ENCODE measurements around the gene KCNQ1. TPM values are rescaled to one million over a fixed set of nuclear protein-coding genes. Genes with fewer than 3 reads are reported as not detected.

KCNQ1 gene
- total and polyA plus RNA-seq, 7 donors = 0.48 to 3.1 (median 1.1) TPM

DNA sequence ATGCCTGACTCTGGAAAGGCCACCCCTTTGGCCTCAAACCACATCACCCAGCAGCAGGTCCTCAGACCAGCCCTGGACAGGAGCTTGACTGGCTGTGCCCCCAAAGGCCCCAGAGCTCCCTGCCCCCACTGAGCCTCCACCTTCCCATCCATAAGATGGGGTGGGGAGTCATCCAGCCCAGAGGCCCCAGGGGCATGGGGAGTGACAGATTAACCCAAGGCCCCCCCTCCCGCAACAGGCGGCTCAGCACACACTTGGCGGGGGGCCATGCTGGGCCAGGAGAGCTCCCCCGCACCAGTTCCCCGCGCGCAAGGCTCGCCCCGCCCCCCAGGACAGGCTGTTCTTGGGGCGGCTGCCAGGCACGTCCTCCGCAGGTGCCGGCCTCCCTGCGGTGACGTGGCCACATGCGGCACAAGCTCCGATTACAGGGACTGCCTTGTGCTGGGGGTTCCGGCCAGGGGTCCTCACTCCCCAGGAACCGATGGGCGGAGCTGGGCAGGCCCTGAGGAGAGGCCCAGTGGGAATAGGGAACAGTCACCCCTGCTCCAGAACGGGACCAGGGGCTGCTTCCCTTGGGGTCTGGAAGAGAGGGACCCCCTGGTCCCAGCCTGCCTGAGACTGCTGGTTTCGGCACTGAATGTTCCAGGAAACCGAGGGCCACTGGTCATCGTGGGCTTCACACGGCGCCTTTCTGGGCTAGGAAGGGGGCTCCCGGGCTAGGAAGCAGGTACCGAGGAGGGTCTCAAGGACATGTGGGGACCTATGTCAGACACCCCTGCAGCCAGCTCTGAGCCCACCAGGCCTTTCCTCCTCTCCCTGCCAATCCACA lies 445.9 kb downstream of the KCNQ1 start:
- H3K9me3 ChIP-seq = no peaks in the 10 kb centered on the region
- H3K4me1 ChIP-seq = no peaks in the 10 kb centered on the region
- no peak for ATAC-seq
- no peak overlapping the region for H3K27ac ChIP-seq
- H3K4me3 ChIP-seq = no peak overlapping the region
- WGBS, 3 donors = 44 to 61% (median 46%) methylated on average over 24 to 28 of the region's 28 CpGs
- intact Hi-C loops (cut with DNase I) = loop anchor here in 1 of 2 donors (10.0 kb wide), 2 partner anchors 466 to 586 kb away; partner anchors contain the start of genes C11orf21 and TSPAN32
- H3K36me3 ChIP-seq (ENCODE audit: insufficient read depth in 1 of 2, low read depth in 1 of 2) = no peaks in the 10 kb centered on the region
- no peaks in the 10 kb centered on the region for H3K27me3 ChIP-seq (ENCODE audit: insufficient read depth in 3 of 3, low read length in 2 of 3)
- DNase-seq = peak in 1 of 2 donors; percentile 70
- TF ChIP-seq, protein P1, sequence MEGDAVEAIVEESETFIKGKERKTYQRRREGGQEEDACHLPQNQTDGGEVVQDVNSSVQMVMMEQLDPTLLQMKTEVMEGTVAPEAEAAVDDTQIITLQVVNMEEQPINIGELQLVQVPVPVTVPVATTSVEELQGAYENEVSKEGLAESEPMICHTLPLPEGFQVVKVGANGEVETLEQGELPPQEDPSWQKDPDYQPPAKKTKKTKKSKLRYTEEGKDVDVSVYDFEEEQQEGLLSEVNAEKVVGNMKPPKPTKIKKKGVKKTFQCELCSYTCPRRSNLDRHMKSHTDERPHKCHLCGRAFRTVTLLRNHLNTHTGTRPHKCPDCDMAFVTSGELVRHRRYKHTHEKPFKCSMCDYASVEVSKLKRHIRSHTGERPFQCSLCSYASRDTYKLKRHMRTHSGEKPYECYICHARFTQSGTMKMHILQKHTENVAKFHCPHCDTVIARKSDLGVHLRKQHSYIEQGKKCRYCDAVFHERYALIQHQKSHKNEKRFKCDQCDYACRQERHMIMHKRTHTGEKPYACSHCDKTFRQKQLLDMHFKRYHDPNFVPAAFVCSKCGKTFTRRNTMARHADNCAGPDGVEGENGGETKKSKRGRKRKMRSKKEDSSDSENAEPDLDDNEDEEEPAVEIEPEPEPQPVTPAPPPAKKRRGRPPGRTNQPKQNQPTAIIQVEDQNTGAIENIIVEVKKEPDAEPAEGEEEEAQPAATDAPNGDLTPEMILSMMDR (IDR thresholded peaks at IDR 0.05) = no peak

DNA sequence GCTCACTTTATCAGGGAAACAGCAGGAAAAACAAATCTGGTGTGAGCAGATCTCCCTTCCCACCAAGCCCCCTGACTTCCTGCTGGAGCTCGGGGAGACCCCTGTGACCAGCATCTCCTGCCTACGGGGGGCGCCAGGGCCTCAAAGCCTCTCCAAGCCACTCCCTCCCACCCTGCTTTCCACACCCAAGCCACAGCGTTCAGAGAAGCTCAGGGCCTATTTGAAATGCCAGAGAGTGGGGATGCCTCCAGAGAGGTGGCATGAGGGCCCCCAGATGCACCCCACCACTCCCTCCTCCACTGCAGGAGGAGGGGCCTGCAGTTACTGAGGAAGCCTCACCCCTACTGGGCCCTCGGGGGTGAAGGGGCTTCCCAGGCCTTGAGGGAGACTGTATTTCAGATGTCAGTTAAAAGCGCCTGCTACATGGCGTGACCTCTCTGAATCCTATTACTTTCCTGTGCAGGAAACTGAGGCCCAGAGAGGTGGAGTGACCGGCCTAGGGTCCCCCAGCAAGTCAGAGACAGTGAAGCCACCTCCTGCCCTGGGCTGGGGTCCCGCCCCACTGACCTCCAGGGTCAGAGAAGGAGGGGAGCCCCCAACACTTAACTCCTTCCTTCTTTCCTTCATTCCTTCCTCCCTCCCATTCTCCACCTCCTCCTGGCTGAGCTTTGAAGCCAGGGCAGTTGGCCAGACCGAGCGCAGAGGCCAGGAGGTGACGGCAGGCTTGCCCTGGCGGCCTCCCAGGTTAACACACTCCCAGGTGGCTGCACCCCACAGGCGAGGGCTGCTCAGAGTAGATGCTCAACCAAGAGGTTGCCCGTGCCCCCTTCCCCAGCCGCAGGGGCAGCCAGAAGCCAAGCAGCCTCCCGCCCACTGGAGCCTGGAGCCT lies 446.8 kb downstream of the KCNQ1 start:
- Histone ChIP-seq H3K4me1 (no peaks in the 10 kb centered on the region), H3K36me3 (ENCODE audit: insufficient read depth in 1 of 2, low read depth in 1 of 2) (no peaks in the 10 kb centered on the region), H3K27me3 (ENCODE audit: insufficient read depth in 3 of 3, low read length in 2 of 3) (no peaks in the 10 kb centered on the region), H3K4me3 (peak overlapping the region; percentile 52), H3K9me3 (no peaks in the 10 kb centered on the region), H3K27ac (no peak overlapping the region)
- 43 to 46% (median 46%) methylated on average over 16 to 17 of the region's 17 CpGs for WGBS, 3 donors
- TF ChIP-seq, protein P1 (IDR thresholded peaks at IDR 0.05) = no peak
- peak; percentile 40 to 51 for DNase-seq
- intact Hi-C loops (cut with DNase I) = loop anchor here (1.0 to 10.0 kb wide), 3 partner anchors 359 to 587 kb away; partner anchors contain the start of genes C11orf21 (in 1 of the 2) and TSPAN32 (in 1 of the 2)
- ATAC-seq = peak in 1 of 4 donors; percentile 36

DNA sequence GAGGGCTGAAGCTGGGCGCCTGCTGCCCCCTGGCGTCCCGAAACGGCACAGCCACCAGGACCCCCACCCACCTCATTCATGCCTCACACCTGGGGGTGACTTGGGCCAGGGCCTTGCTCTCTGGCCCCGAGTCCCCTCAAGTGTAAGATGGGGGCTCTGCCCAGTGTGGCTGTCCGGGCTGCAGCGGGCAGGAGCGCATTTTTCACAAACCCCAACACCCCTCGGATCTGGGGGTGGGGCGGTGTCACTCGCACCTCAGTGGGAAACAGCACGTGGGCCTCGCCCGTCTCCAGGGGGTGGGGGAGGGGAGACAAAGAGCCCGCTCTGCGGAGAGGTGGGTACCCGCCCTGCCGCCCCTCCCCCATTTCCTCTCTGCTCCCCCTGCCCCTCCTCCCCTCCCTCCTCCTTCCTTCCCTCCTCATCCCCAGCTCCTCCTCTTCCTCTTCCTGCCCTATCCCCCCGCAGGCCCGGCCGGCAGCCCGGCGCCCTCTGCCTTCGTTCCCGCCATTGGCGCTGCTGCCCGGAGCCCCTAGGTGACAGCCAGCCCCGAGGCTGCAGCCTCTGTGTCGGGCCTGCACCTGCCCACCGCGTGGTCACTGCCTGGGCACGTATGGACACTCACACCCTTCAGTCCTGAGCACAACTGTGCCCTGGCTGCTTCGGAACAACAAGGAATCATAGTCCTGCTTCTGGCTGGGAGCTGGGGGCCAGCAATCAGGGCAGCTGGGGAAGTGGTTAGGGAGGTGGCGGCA lies 447.6 kb downstream of the KCNQ1 start:
- intact Hi-C loops (cut with DNase I) = loop anchor here (1.0 to 10.0 kb wide), 3 partner anchors 360 to 588 kb away; partner anchors contain the start of genes C11orf21 (in 1 of the 2) and TSPAN32 (in 1 of the 2)
- TF ChIP-seq, protein P1 (IDR thresholded peaks at IDR 0.05) = peak; percentile 80
- H3K4me1 ChIP-seq = no peaks in the 10 kb centered on the region
- H3K27ac ChIP-seq = no peak overlapping the region
- H3K4me3 ChIP-seq = peak overlapping the region; percentile 52
- peak; percentile 2 to 65 (median 46) for ATAC-seq
- no peak for DNase-seq
- no peaks in the 10 kb centered on the region for H3K27me3 ChIP-seq (ENCODE audit: insufficient read depth in 3 of 3, low read length in 2 of 3)
- no peaks in the 10 kb centered on the region for H3K36me3 ChIP-seq (ENCODE audit: insufficient read depth in 1 of 2, low read depth in 1 of 2)
- 7 to 10% (median 8%) methylated on average over 24 to 34 of the region's 34 CpGs for WGBS, 3 donors
- H3K9me3 ChIP-seq = no peaks in the 10 kb centered on the region

DNA sequence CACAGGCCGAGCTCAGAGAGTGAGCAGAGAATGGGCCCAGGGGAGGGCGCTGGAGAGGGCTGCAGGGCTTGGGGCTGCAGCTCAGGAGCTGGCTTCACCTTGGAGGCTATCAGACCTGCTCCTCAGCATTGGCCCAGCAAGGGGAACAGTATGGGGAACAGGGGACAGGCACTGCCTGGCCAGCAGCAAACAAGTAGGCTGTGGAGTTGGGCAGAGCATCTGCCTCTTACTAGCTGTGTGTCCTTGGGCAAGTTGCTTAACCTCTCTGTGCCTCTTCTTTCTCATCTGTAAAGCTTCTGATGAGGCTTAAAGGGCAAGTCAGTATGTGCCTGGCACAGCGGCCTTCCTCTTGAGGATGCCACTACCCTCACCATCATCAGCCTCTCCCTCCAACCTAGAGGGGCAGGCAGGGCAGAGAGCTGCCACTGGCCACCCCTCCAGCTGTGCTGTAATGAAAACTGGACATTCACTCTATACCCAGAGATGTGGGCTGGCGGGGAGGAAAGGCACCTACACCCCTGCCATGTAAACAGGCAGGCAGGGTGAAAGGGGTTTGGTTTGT lies 448.2 kb downstream of the KCNQ1 start:
- Histone ChIP-seq H3K4me3 (peak overlapping the region; percentile 52), H3K27ac (no peak overlapping the region), H3K4me1 (no peaks in the 10 kb centered on the region), H3K36me3 (ENCODE audit: insufficient read depth in 1 of 2, low read depth in 1 of 2) (no peaks in the 10 kb centered on the region), H3K9me3 (no peaks in the 10 kb centered on the region), H3K27me3 (ENCODE audit: insufficient read depth in 3 of 3, low read length in 2 of 3) (no peaks in the 10 kb centered on the region)
- no peak for ATAC-seq
- DNase-seq = no peak
- 54 to 64% (median 60%) methylated on average over 4 of the region's 4 CpGs for WGBS, 3 donors
- intact Hi-C loops (cut with DNase I) = loop anchor here (1.0 to 10.0 kb wide), 3 partner anchors 361 to 588 kb away; partner anchors contain the start of genes C11orf21 (in 1 of the 2) and TSPAN32 (in 1 of the 2)
- TF ChIP-seq, protein P1 (IDR thresholded peaks at IDR 0.05) = no peak

Data from psoas muscle (tissue), 8 donors.